Rectal smooth muscle tissue (tissue), 1 donor: ENCODE data around the gene IFNA21.
"Not testable (repeated sequence)": the region's sequence is repeated elsewhere in the genome, so short reads cannot be mapped to it uniquely, and the experiment has no call there.

Experiments
- H3K27ac ChIP-seq: one replicate; pipeline ENCODE4 v1.7.0; 2013; ENCODE audit warnings: low read depth, low read length, inconsistent platforms
- H3K27me3 ChIP-seq: one replicate; pipeline ENCODE4 v1.7.0; 2013; ENCODE audit warnings: low read length; ENCODE audit not compliant: control insufficient read depth, insufficient read depth
- H3K36me3 ChIP-seq: one replicate; pipeline ENCODE4 v1.7.0; 2013; ENCODE audit warnings: low read length; ENCODE audit not compliant: control insufficient read depth, insufficient read depth
- H3K4me1 ChIP-seq: one replicate; pipeline ENCODE4 v1.7.0; 2013; ENCODE audit warnings: low read length; ENCODE audit not compliant: control insufficient read depth, insufficient read depth
- H3K4me3 ChIP-seq: one replicate; pipeline ENCODE4 v1.7.0; 2013; ENCODE audit warnings: low read length
- H3K9ac ChIP-seq: one replicate; pipeline ENCODE4 v1.7.0; 2013; ENCODE audit warnings: low read length

Gene IFNA21

GRCh38 chr9:21174671-21175070 is 8.2 kb upstream of the IFNA21 start:
- Histone ChIP-seq H3K27ac (no peak overlapping the region), H3K4me1 (no peaks in the 10 kb centered on the region), H3K27me3 (no peaks in the 10 kb centered on the region), H3K36me3 (no peaks in the 10 kb centered on the region), H3K4me3 (no peak overlapping the region), H3K9ac (no peak overlapping the region)

GRCh38 chr9:21172156-21172555 is 5.7 kb upstream of the IFNA21 start:
- Histone ChIP-seq H3K9ac (no peak overlapping the region), H3K27ac (no peak overlapping the region), H3K4me3 (no peak overlapping the region), H3K4me1 (no peaks in the 10 kb centered on the region), H3K36me3 (no peaks in the 10 kb centered on the region), H3K27me3 (no peaks in the 10 kb centered on the region)

GRCh38 chr9:21171351-21171750 is 4.9 kb upstream of the IFNA21 start:
- Histone ChIP-seq H3K9ac (no peak overlapping the region), H3K4me3 (no peak overlapping the region), H3K4me1 (no peaks in the 10 kb centered on the region), H3K27ac (no peak overlapping the region), H3K27me3 (no peaks in the 10 kb centered on the region), H3K36me3 (no peaks in the 10 kb centered on the region)

- H3K36me3 ChIP-seq: no peaks in the 10 kb centered on the region
- H3K4me3 ChIP-seq: no peak overlapping the region
- H3K27ac ChIP-seq: no peak overlapping the region
- H3K9ac ChIP-seq: no peak overlapping the region
- no peaks in the 10 kb centered on the region for H3K4me1 ChIP-seq
- no peaks in the 10 kb centered on the region for H3K27me3 ChIP-seq
Measured at GRCh38 chr9:21165516-21165915, 944 bp downstream of the IFNA21 start.

GRCh38 chr9:21160178-21160577 is 6.3 kb downstream of the IFNA21 start:
- no peaks in the 10 kb centered on the region for H3K36me3 ChIP-seq
- H3K4me1 ChIP-seq: no peaks in the 10 kb centered on the region
- no peak overlapping the region for H3K4me3 ChIP-seq
- H3K27me3 ChIP-seq: no peaks in the 10 kb centered on the region
- no peak overlapping the region for H3K9ac ChIP-seq
- no peak overlapping the region for H3K27ac ChIP-seq

- no peaks in the 10 kb centered on the region for H3K27me3 ChIP-seq
- no peak overlapping the region for H3K27ac ChIP-seq
- no peaks in the 10 kb centered on the region for H3K36me3 ChIP-seq
- H3K4me1 ChIP-seq: no peaks in the 10 kb centered on the region
- H3K4me3 ChIP-seq: no peak overlapping the region
- H3K9ac ChIP-seq: no peak overlapping the region
Measured at GRCh38 chr9:21155501-21155900, 11.0 kb downstream of the IFNA21 start.

GRCh38 chr9:21154018-21154608 is 12.3 kb downstream of the IFNA21 start:
- Histone ChIP-seq H3K27ac (no peak overlapping the region), H3K9ac (no peak overlapping the region), H3K4me3 (no peak overlapping the region), H3K36me3 (no peaks in the 10 kb centered on the region), H3K27me3 (no peaks in the 10 kb centered on the region), H3K4me1 (no peaks in the 10 kb centered on the region)

GRCh38 chr9:21153336-21154017 is 13.0 kb downstream of the IFNA21 start:
- Histone ChIP-seq H3K4me1 (no peaks in the 10 kb centered on the region), H3K27ac (no peak overlapping the region), H3K9ac (no peak overlapping the region), H3K4me3 (no peak overlapping the region), H3K27me3 (no peaks in the 10 kb centered on the region), H3K36me3 (no peaks in the 10 kb centered on the region)

GRCh38 chr9:21144603-21145002 is 21.9 kb downstream of the IFNA21 start:
- Histone ChIP-seq H3K36me3 (no peaks in the 10 kb centered on the region), H3K27ac (no peak overlapping the region), H3K4me3 (no peak overlapping the region), H3K4me1 (no peaks in the 10 kb centered on the region), H3K27me3 (no peaks in the 10 kb centered on the region), H3K9ac (no peak overlapping the region)

GRCh38 chr9:21141427-21141882 is 25.0 kb downstream of the IFNA21 start, which contains the start of gene IFNW1:
IFNW1 (minus strand) TSS chr9:21141832; CDS start chr9:21141570, 262 bp downstream.
- Histone ChIP-seq H3K36me3 (no peaks in the 10 kb centered on the region), H3K27ac (no peak within 1 kb of the TSS), H3K27me3 (no peaks in the 10 kb centered on the region), H3K4me1 (no peaks in the 10 kb centered on the region), H3K4me3 (no peak within 1 kb of the TSS), H3K9ac (no peak within 1 kb of the TSS)

- Histone ChIP-seq H3K4me3 (no peak overlapping the region), H3K27ac (no peak overlapping the region), H3K9ac (no peak overlapping the region), H3K4me1 (no peaks in the 10 kb centered on the region), H3K27me3 (no peaks in the 10 kb centered on the region), H3K36me3 (no peaks in the 10 kb centered on the region)
Measured at GRCh38 chr9:21137020-21137419, 29.4 kb downstream of the IFNA21 start.

- no peak overlapping the region for H3K4me3 ChIP-seq
- no peaks in the 10 kb centered on the region for H3K27me3 ChIP-seq
- no peaks in the 10 kb centered on the region for H3K36me3 ChIP-seq
- no peak overlapping the region for H3K27ac ChIP-seq
- no peak overlapping the region for H3K9ac ChIP-seq
- H3K4me1 ChIP-seq: no peaks in the 10 kb centered on the region
Measured at GRCh38 chr9:21135736-21136135, 30.7 kb downstream of the IFNA21 start.

- H3K36me3 ChIP-seq, H3K4me3 ChIP-seq, H3K27me3 ChIP-seq, H3K27ac ChIP-seq, H3K4me1 ChIP-seq, H3K9ac ChIP-seq: not testable (repeated sequence)
Measured at GRCh38 chr9:21128186-21128585, 38.3 kb downstream of the IFNA21 start.
